ENCODE measurements around the gene CHKB. TPM values are rescaled to one million over a fixed set of nuclear protein-coding genes. Genes with fewer than 3 reads are reported as not detected.

CHKB gene
- polyA plus RNA-seq, 1 donor (not counting 4 experiments of a cell fraction or from before 2014, with no cell fraction given): 49.0 TPM

- Histone ChIP-seq H4K20me1 (ENCODE audit: control insufficient read depth, extremely low read depth, insufficient read depth, low read length) (no peaks in the 10 kb centered on the region), H3K9ac (ENCODE audit: control insufficient read depth, extremely low read depth, insufficient read depth, low read length) (no peak overlapping the region), H3K4me1 (ENCODE audit: control insufficient read depth, extremely low read depth, insufficient read depth, low read length) (peaks cover 7% of the 10 kb centered on the region), H3K79me2 (ENCODE audit: control insufficient read depth, insufficient read depth, low read length) (no peaks in the 10 kb centered on the region), H3K36me3 (ENCODE audit: control insufficient read depth in 2 of 2, extremely low read depth in 1 of 2, insufficient read depth in 2 of 2, low read length in 2 of 2) (no peaks in the 10 kb centered on the region), H3K4me3 (ENCODE audit: control insufficient read depth in 2 of 3, extremely low read depth in 1 of 3, insufficient read depth in 2 of 3, low read depth in 1 of 3, low read length in 3 of 3) (no peak overlapping the region), H2AFZ (ENCODE audit: control insufficient read depth, low read length) (no peak overlapping the region), H3K27me3 (ENCODE audit: control insufficient read depth, extremely low read depth, insufficient read depth, low read length) (no peaks in the 10 kb centered on the region), H3K27ac (ENCODE audit: control insufficient read depth, insufficient read depth, low read length) (no peak overlapping the region), H3K9me3 (ENCODE audit: control insufficient read depth, low read depth, low read length) (no peaks in the 10 kb centered on the region), H3K9me1 (ENCODE audit: control insufficient read depth, extremely low read depth, insufficient read depth, low read length) (no peaks in the 10 kb centered on the region), H3K4me2 (ENCODE audit: control insufficient read depth, extremely low read depth, insufficient read depth, low read depth, low read length) (no peak overlapping the region)
- DNase-seq (ENCODE audit: low read depth, low spot score): no peak
- FAIRE-seq: no peak
- dilution Hi-C loops (cut with MboI; ENCODE audit: extremely low pct_ligation_motif_present, low sequenced_read_pairs): no loop called here
- no peak for TF ChIP-seq EZH2 (IDR thresholded peaks at IDR 0.05; ENCODE audit: low read length)
- TF ChIP-seq CTCF (optimal IDR thresholded peaks at IDR 0.05 in 1 of 3, IDR thresholded peaks at IDR 0.05 in 1 of 3, conservative IDR thresholded peaks at IDR 0.05 in 1 of 3; ENCODE audit: extremely low read depth in 1 of 3, insufficient read depth in 2 of 3, low read length in 3 of 3): no peak
Measured at GRCh38 chr22:50556703-50557102, 25.9 kb downstream of the CHKB start.

DNA sequence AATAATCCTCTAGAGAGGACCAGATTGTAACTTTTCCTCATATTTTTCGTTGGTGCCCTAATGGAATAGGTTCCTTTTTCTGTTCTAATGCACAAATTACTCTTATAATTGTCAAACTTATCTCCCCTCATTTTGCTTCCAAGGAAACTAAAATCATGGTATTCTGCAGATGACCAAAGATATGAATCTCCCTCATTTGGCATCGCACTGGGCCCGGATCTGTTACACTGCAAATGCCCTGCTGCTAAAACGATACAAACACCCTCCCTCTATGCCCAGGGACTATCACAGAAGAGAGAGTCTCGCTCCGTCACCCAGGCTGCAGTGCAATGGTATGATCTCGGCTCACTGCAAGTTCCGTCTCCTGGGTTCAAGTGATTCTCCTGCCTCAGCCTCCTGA is 29.3 kb downstream of the CHKB start:
- TF ChIP-seq EZH2 (IDR thresholded peaks at IDR 0.05; ENCODE audit: low read length) (no peak), CTCF (optimal IDR thresholded peaks at IDR 0.05 in 1 of 3, IDR thresholded peaks at IDR 0.05 in 1 of 3, conservative IDR thresholded peaks at IDR 0.05 in 1 of 3; ENCODE audit: extremely low read depth in 1 of 3, insufficient read depth in 2 of 3, low read length in 3 of 3) (no peak)
- Histone ChIP-seq H2AFZ (ENCODE audit: control insufficient read depth, low read length) (no peak overlapping the region), H3K9me3 (ENCODE audit: control insufficient read depth, low read depth, low read length) (no peaks in the 10 kb centered on the region), H3K4me1 (ENCODE audit: control insufficient read depth, extremely low read depth, insufficient read depth, low read length) (no peaks in the 10 kb centered on the region), H3K36me3 (ENCODE audit: control insufficient read depth in 2 of 2, extremely low read depth in 1 of 2, insufficient read depth in 2 of 2, low read length in 2 of 2) (no peaks in the 10 kb centered on the region), H3K4me2 (ENCODE audit: control insufficient read depth, extremely low read depth, insufficient read depth, low read depth, low read length) (no peak overlapping the region), H3K27me3 (ENCODE audit: control insufficient read depth, extremely low read depth, insufficient read depth, low read length) (no peaks in the 10 kb centered on the region), H3K27ac (ENCODE audit: control insufficient read depth, insufficient read depth, low read length) (no peak overlapping the region), H3K9me1 (ENCODE audit: control insufficient read depth, extremely low read depth, insufficient read depth, low read length) (no peaks in the 10 kb centered on the region), H3K79me2 (ENCODE audit: control insufficient read depth, insufficient read depth, low read length) (no peaks in the 10 kb centered on the region), H4K20me1 (ENCODE audit: control insufficient read depth, extremely low read depth, insufficient read depth, low read length) (no peaks in the 10 kb centered on the region), H3K4me3 (ENCODE audit: control insufficient read depth in 2 of 3, extremely low read depth in 1 of 3, insufficient read depth in 2 of 3, low read depth in 1 of 3, low read length in 3 of 3) (no peak overlapping the region), H3K9ac (ENCODE audit: control insufficient read depth, extremely low read depth, insufficient read depth, low read length) (no peak overlapping the region)
- DNase-seq (ENCODE audit: low read depth, low spot score) (no peak), FAIRE-seq (no peak)
- dilution Hi-C loops (cut with MboI; ENCODE audit: extremely low pct_ligation_motif_present, low sequenced_read_pairs): no loop called here
